PFSK-1 (cell line): ENCODE results near the gene AHR.

Experiments used
- POLR2AphosphoS5 ChIP-seq: IDR thresholded peaks from 2 replicates; pipeline ENCODE4 v1.6.1; 2012; ENCODE audit warnings: low read depth, mild to moderate bottlenecking, control low read depth, low read length, moderate library complexity
- TF ChIP-seq, protein P1 (sequence below), 2 experiments: IDR thresholded peaks; 2 replicates each; pipeline versions ENCODE4 v1.6.1 to v1.8.0; 2011 to 2012; ENCODE audit warnings: low read depth in 2 of 2, low read length in 2 of 2, control low read depth in 1 of 2, inconsistent platforms in 1 of 2, mild to moderate bottlenecking in 1 of 2, moderate library complexity in 1 of 2; ENCODE audit not compliant: insufficient read depth in 1 of 2

DNA sequence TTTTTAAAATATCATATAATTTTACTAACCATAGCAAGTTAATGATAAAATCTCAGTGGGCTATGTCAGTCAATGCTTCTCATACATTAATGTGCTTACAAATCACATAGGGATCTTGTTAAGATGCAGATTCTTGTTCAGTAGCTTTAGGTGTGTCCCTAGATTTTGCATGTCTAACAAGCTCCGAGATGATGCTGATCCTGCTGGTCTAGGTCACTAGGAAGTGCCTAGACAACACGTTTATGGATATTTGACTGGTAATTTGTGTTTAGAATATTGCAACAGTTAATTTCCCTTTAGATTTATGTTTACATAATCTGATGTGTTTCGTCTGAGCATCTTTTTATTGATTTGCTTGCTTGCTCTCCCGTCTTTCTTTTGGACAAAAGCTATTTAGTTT, 12.7 kb downstream of the AHR start:
- TF ChIP-seq, protein P1, sequence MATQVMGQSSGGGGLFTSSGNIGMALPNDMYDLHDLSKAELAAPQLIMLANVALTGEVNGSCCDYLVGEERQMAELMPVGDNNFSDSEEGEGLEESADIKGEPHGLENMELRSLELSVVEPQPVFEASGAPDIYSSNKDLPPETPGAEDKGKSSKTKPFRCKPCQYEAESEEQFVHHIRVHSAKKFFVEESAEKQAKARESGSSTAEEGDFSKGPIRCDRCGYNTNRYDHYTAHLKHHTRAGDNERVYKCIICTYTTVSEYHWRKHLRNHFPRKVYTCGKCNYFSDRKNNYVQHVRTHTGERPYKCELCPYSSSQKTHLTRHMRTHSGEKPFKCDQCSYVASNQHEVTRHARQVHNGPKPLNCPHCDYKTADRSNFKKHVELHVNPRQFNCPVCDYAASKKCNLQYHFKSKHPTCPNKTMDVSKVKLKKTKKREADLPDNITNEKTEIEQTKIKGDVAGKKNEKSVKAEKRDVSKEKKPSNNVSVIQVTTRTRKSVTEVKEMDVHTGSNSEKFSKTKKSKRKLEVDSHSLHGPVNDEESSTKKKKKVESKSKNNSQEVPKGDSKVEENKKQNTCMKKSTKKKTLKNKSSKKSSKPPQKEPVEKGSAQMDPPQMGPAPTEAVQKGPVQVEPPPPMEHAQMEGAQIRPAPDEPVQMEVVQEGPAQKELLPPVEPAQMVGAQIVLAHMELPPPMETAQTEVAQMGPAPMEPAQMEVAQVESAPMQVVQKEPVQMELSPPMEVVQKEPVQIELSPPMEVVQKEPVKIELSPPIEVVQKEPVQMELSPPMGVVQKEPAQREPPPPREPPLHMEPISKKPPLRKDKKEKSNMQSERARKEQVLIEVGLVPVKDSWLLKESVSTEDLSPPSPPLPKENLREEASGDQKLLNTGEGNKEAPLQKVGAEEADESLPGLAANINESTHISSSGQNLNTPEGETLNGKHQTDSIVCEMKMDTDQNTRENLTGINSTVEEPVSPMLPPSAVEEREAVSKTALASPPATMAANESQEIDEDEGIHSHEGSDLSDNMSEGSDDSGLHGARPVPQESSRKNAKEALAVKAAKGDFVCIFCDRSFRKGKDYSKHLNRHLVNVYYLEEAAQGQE (IDR thresholded peaks at IDR 0.05; ENCODE audit: insufficient read depth in 1 of 2, low read depth in 2 of 2, low read length in 2 of 2): no peak
- TF ChIP-seq POLR2AphosphoS5: no peak
